ENCODE results near the gene WWOX.
"Not testable (repeated sequence)": the region's sequence is repeated elsewhere in the genome, so short reads cannot be mapped to it uniquely, and the experiment has no call there.

WWOX gene

GRCh38 chr16:78577630-78578029 lies 478.2 kb downstream of the WWOX start:
- no peak for DNase-seq (ENCODE audit: low spot score)

GRCh38 chr16:78579020-78579419 lies 479.6 kb downstream of the WWOX start:
- no peak for DNase-seq (ENCODE audit: low spot score)

DNA sequence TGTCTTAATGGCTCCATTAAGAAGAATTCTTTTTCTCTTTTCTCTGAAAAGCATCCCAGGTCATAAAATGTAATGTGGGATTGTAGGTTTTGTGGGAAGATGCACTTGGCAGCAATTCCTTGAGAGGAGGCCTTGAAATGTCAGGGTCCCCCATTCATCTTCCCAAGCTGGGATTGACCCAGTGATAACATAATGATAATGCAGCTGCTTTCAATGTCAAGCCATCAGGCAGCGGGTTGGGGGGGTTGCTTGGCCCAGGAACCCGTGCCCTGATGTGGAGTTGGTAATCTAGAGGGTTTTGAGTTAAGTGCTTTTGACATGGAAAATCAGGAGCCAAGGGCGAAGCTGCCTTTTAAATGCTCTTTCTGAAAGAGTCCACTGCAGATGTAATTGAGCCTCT lies 484.0 kb downstream of the WWOX start:
- no peak for DNase-seq (ENCODE audit: low spot score)

GRCh38 chr16:78584213-78584860 lies 484.9 kb downstream of the WWOX start:
- no peak for DNase-seq (ENCODE audit: low spot score)

DNA sequence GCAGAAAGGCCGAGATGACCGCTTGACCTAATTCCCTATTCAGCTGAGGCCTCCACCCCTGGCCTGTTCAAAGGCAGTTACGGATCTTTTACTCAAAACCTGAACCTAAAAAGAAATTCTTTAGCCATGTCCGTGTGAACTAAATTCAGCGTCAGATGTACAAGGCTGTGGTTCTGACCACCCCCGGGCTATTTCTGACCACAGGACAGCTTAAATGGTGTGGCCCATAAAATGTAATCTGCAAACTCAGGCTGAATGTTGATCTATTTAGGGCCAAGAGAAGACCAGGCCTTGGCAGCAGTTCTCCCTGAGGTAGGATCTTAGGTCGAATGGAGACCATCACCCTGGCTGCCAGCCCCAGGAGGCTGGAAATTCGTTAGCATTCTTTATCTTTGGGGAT lies 485.5 kb downstream of the WWOX start:
- no peak for DNase-seq (ENCODE audit: low spot score)

GRCh38 chr16:78589331-78589730 lies 489.9 kb downstream of the WWOX start:
- DNase-seq (ENCODE audit: low spot score): no peak

- no peak for DNase-seq (ENCODE audit: low spot score)
These were observed 492.2 kb downstream of the WWOX start for GRCh38 chr16:78591682-78592103.

DNA sequence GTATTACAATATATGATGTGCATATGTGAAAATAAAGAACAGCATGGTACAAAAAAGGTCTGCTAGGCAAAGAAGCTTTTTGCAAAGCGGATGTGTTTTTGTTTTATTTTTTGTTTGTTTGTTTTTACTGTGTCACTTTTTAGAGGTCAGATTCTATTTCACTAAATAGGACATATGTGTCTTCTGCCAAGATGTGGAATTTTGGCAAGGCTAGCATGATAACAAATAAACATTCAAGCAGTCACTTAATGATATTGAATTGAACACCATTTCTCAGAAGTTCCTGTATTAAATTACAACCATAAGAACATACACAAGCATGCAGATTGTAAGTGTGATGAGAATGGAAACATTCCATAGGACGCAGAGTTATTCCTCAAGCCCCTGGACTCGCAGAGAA lies 492.7 kb downstream of the WWOX start:
- no peak for DNase-seq (ENCODE audit: low spot score)

DNA sequence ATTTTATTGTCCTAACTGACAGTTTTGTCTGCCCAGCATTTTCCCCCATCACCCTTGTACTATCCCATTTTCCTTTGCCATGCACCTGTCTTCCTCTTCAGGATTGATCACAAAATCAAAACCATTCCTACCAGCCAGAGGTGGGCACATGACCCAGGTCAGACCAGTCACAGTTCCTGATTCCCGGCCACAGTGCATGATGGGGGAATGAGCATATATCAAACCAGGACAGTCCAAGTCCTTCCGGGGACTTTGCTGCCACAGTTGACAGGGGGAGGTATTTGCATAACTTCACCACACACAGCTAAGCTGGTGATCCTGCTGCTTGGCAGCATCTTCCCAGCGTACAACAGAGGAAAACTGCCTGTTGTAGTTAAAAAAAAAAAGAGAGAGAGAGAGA lies 493.9 kb downstream of the WWOX start:
- DNase-seq (ENCODE audit: low spot score): no peak

DNA sequence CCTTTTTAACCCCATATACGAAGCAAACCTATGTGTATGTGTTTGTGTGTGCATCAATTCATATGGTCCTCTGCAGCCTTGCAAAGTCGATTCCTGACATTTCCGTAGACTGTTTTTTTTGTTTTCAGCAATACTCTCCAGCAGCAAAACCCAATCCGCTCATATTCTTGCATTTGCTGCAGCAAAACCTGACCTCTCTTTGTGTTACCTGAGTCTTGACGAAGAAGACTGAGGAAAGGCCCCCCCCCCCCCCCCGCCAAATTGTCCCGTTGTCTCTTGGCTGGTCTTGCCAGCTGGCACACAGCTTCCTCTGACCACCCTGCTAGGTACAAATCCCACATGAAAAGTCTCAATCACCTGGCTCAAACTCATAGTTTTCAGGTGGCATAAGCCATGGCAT lies 494.7 kb downstream of the WWOX start:
- DNase-seq (ENCODE audit: low spot score): no peak

- DNase-seq (ENCODE audit: low spot score): no peak
These were observed 497.0 kb downstream of the WWOX start for GRCh38 chr16:78596348-78596995.

DNA sequence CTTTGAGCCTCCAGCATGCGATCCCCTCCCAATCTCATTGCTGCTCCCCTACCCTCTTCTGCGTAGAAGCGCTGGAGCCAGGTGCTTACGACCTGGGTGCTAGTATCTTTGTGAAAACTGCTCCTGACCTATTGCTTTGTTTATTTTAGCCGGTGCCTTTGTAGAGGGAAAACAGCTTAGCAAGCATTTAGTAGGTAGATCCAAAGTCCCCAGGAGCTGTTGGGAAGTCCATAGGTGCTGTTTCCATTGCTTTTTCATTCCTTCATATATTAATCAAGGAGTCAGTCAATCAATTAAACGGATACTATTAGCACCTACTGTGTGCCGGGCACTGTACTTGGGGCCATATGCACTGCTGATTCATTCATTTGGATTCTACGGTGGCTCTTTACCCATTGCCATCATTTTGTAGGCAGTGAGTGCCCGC lies 497.6 kb downstream of the WWOX start:
- DNase-seq (ENCODE audit: low spot score): no peak

- no peak for DNase-seq (ENCODE audit: low spot score)
These were observed 498.5 kb downstream of the WWOX start for GRCh38 chr16:78597809-78598570.

DNA sequence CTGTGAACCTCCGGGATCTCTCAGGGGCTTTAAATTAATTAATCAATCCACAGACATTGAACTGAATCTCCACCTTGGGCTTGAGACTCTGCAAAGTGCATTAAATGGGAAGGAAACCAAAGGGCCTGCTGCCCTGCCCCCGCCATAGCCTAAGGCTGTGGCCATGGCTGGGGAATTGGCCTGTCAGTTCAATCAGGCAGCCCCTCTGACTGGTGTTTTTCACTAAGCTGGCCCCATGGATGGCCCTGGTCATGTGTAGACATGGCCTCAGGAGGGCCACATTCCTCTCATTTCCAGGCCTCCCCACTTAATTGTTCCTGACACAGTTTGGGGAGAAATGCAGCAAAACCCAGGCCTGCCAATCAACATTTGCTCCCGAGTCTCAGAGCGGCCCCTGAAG lies 499.8 kb downstream of the WWOX start:
- no peak for DNase-seq (ENCODE audit: low spot score)

- DNase-seq (ENCODE audit: low spot score): not testable (repeated sequence)
These were observed 505.1 kb downstream of the WWOX start for GRCh38 chr16:78604423-78605062.

DNA sequence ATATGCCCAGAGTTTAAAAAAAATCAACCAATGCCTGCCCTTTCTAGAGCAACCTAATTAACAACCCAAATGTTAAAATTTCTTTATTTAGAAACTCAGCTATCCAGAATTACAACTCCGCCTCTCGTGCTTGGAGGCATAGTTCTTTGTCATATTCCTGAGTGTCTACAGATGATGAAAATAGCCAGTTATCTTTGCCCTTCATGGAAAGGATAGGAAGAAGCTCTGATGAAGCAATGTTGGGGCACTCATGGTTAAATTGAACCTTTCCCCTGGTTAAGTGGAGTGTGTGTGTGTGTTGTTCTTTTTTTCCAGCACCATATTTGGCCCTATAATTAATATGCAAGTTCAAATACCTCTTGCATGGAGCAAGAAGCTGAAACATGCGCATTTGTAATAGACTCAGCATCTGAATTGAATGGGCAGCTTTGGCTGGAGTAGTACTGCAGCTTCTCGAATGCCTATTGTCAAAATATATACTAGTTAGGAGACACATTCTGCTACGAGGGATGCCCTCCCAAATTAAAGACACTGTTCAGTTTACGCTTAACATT lies 506.2 kb downstream of the WWOX start:
- DNase-seq (ENCODE audit: low spot score): no peak

- DNase-seq (ENCODE audit: low spot score): no peak
These were observed 507.1 kb downstream of the WWOX start for GRCh38 chr16:78606545-78606944.

GRCh38 chr16:78607022-78607421 lies 507.6 kb downstream of the WWOX start:
- no peak for DNase-seq (ENCODE audit: low spot score)

DNA sequence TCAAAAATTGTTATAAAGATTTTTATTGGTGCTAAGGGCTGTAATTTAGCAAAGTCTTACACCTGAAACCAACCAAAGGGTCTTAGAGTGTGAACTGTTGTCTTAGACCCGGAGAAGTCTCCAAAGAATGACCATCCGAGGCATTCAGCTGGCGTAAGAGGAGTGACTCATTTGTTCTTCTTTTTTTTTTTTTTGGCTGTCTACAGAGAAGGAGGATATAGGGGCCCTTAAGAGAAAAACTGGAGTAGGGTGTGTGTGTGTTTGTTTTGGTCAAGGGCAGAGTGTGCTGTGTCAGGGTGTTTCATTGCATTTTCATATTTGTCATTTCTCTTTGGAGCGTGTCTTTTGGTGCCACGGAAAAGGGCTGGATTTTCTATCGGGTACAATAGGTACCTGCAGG lies 508.0 kb downstream of the WWOX start:
- no peak for DNase-seq (ENCODE audit: low spot score)

GRCh38 chr16:78608305-78608776 lies 508.9 kb downstream of the WWOX start:
- DNase-seq (ENCODE audit: low spot score): no peak

GRCh38 chr16:78609402-78610274 lies 510.2 kb downstream of the WWOX start:
- DNase-seq (ENCODE audit: low spot score): no peak

All from kidney capillary endothelial cell (primary cell).